Keratinocyte (primary cell): ENCODE results near the gene FHOD3. TPM values are rescaled to one million over a fixed set of nuclear protein-coding genes. Genes with fewer than 3 reads are reported as not detected.

ENCODE experiments used
- DNase-seq: peaks from one replicate; pipeline ENCODE4 v3.0.0-alpha.2; 2011; ENCODE audit warnings: low read depth, missing footprints, low spot score
- FAIRE-seq: peaks from 2 replicates; lab custom pipeline; 2011; peaks lifted over from hg19 to GRCh38; lab: Jason Lieb, UNC
- H2AFZ ChIP-seq: 2 replicates; pipeline ENCODE4 v1.6.0; 2012; ENCODE audit warnings: low read length, control low read depth, inconsistent platforms; ENCODE audit not compliant: control insufficient read depth
- H3K27ac ChIP-seq: 2 replicates; pipeline ENCODE4 v1.5.1; 2011; ENCODE audit warnings: low read length; ENCODE audit not compliant: control insufficient read depth, insufficient read depth
- H3K27me3 ChIP-seq: 3 replicates; pipeline ENCODE4 v1.6.0; 2011; ENCODE audit warnings: low read length; ENCODE audit not compliant: control insufficient read depth, insufficient read depth; ENCODE audit errors: extremely low read depth
- H3K36me3 ChIP-seq, 2 experiments: 2 replicates in 1 of 2; 3 replicates in 1 of 2; pipeline ENCODE4 v1.5.1; 2011; ENCODE audit warnings: low read length in 2 of 2, mild to moderate bottlenecking in 1 of 2; ENCODE audit not compliant: control insufficient read depth in 2 of 2, insufficient read depth in 2 of 2; ENCODE audit errors: extremely low read depth in 1 of 2
- H3K4me1 ChIP-seq: 3 replicates; pipeline ENCODE4 v1.5.1; 2011; ENCODE audit warnings: low read length; ENCODE audit not compliant: control insufficient read depth, insufficient read depth; ENCODE audit errors: extremely low read depth
- H3K4me2 ChIP-seq: 3 replicates; pipeline ENCODE4 v1.6.0; 2011; ENCODE audit warnings: low read depth, low read length; ENCODE audit not compliant: control insufficient read depth, insufficient read depth; ENCODE audit errors: extremely low read depth
- H3K4me3 ChIP-seq, 3 experiments: fragments of 200-600 bp in 1 of 3; sonication (generic) in 1 of 3; 2 replicates in 2 of 3; 3 replicates in 1 of 3; pipeline ENCODE4 v1.5.1; 2011 to 2016; ENCODE audit warnings: low read length in 3 of 3, mild to moderate bottlenecking in 3 of 3, control low read depth in 2 of 3, inconsistent platforms in 1 of 3, low read depth in 1 of 3, mixed read lengths in 1 of 3, mixed run types in 1 of 3, moderate library complexity in 1 of 3; ENCODE audit not compliant: control insufficient read depth in 2 of 3, insufficient read depth in 2 of 3; ENCODE audit errors: extremely low read depth in 1 of 3
- H3K79me2 ChIP-seq: 2 replicates; pipeline ENCODE4 v1.6.0; 2012; ENCODE audit warnings: low read length; ENCODE audit not compliant: control insufficient read depth, insufficient read depth
- H3K9ac ChIP-seq: 3 replicates; pipeline ENCODE4 v1.6.0; 2011; ENCODE audit warnings: low read length; ENCODE audit not compliant: control insufficient read depth, insufficient read depth; ENCODE audit errors: extremely low read depth
- H3K9me1 ChIP-seq: 3 replicates; pipeline ENCODE4 v1.6.0; 2011; ENCODE audit warnings: low read length; ENCODE audit not compliant: control insufficient read depth, insufficient read depth; ENCODE audit errors: extremely low read depth
- H3K9me3 ChIP-seq: 2 replicates; pipeline ENCODE4 v1.5.1; 2012; ENCODE audit warnings: low read depth, low read length; ENCODE audit not compliant: control insufficient read depth
- H4K20me1 ChIP-seq: 3 replicates; pipeline ENCODE4 v1.6.0; 2011; ENCODE audit warnings: low read length; ENCODE audit not compliant: control insufficient read depth, insufficient read depth; ENCODE audit errors: extremely low read depth
- EZH2 ChIP-seq: IDR thresholded peaks from one replicate; pipeline ENCODE4 v1.6.1; 2012; ENCODE audit warnings: inconsistent platforms, mild to moderate bottlenecking, low read length, moderate library complexity
- dilution Hi-C: fragments of 300-500 bp; cut with MboI; formaldehyde crosslinking; loops from one replicate; pipeline ENCODE4 v1.7.0; 2020; ENCODE audit warnings: low sequenced_read_pairs; ENCODE audit not compliant: extremely low pct_ligation_motif_present
- polyA plus RNA-seq, 5 experiments: library from polyadenylated mRNA; depleted of rRNA in 3 of 5; stranded (reverse) in 3 of 5; stranded (forward) in 1 of 5; unstranded in 1 of 5; fragments of >200 nt; gene quantifications; 1 replicate in 1 of 5; 2 replicates in 3 of 5; 3 replicates in 1 of 5; pipeline versions ENCODE4 v1.2.1 to v1.2.3, GENCODE V29; 2011 to 2012; ENCODE audit warnings: missing spikeins in 2 of 5, low read depth in 1 of 5, low replicate concordance in 1 of 5
- TF ChIP-seq, protein P1 (sequence below), 3 experiments: IDR thresholded peaks in 1 of 3; conservative IDR thresholded peaks in 1 of 3; optimal IDR thresholded peaks in 1 of 3; 2 replicates in 2 of 3; 3 replicates in 1 of 3; pipeline versions ENCODE3 to v1.5.1; 2011; ENCODE audit warnings: low read length in 3 of 3, mild to moderate bottlenecking in 3 of 3, moderate library complexity in 2 of 3, control low read depth in 1 of 3, inconsistent platforms in 1 of 3; ENCODE audit not compliant: insufficient read depth in 2 of 3; ENCODE audit errors: extremely low read depth in 1 of 3

FHOD3 gene
- polyA plus RNA-seq, 1 donor (not counting 4 experiments of a cell fraction or from before 2014, with no cell fraction given): 7.7 TPM

DNA sequence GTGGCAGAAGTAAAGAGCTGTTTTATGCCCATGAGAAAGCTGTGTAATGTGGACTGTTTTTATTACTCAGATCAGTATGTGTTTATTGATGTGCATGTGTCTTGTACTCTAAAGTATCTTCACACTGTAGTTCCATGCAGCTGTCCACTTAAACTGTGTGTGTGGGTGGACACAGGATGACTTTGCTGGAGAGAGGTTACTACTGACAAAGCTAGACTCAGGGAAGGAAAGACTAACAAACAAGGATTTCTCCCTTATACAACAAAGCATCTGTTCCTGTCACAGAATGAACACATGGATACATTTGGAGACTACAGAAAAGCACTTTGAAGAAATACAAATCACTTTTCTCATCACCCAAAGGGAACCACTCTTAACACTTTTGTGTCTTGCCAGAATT is 10.0 kb downstream of the FHOD3 start:
- Histone ChIP-seq H3K4me2 (no peak overlapping the region), H4K20me1 (no peaks in the 10 kb centered on the region), H3K27ac (no peak overlapping the region), H3K4me3 (no peak overlapping the region), H3K4me1 (peaks cover 42% of the 10 kb centered on the region), H2AFZ (no peak overlapping the region), H3K79me2 (peaks cover 3% of the 10 kb centered on the region), H3K36me3 (no peaks in the 10 kb centered on the region), H3K9me3 (no peaks in the 10 kb centered on the region), H3K27me3 (no peaks in the 10 kb centered on the region), H3K9ac (no peak overlapping the region), H3K9me1 (no peaks in the 10 kb centered on the region)
- DNase-seq (no peak), FAIRE-seq (no peak)
- dilution Hi-C loops: no loop called here
- no peak for TF ChIP-seq EZH2
- TF ChIP-seq, protein P1, sequence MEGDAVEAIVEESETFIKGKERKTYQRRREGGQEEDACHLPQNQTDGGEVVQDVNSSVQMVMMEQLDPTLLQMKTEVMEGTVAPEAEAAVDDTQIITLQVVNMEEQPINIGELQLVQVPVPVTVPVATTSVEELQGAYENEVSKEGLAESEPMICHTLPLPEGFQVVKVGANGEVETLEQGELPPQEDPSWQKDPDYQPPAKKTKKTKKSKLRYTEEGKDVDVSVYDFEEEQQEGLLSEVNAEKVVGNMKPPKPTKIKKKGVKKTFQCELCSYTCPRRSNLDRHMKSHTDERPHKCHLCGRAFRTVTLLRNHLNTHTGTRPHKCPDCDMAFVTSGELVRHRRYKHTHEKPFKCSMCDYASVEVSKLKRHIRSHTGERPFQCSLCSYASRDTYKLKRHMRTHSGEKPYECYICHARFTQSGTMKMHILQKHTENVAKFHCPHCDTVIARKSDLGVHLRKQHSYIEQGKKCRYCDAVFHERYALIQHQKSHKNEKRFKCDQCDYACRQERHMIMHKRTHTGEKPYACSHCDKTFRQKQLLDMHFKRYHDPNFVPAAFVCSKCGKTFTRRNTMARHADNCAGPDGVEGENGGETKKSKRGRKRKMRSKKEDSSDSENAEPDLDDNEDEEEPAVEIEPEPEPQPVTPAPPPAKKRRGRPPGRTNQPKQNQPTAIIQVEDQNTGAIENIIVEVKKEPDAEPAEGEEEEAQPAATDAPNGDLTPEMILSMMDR (optimal IDR thresholded peaks at IDR 0.05 in 1 of 3, IDR thresholded peaks at IDR 0.05 in 1 of 3, conservative IDR thresholded peaks at IDR 0.05 in 1 of 3; ENCODE audit: extremely low read depth in 1 of 3, insufficient read depth in 2 of 3, low read length in 3 of 3): no peak

DNA sequence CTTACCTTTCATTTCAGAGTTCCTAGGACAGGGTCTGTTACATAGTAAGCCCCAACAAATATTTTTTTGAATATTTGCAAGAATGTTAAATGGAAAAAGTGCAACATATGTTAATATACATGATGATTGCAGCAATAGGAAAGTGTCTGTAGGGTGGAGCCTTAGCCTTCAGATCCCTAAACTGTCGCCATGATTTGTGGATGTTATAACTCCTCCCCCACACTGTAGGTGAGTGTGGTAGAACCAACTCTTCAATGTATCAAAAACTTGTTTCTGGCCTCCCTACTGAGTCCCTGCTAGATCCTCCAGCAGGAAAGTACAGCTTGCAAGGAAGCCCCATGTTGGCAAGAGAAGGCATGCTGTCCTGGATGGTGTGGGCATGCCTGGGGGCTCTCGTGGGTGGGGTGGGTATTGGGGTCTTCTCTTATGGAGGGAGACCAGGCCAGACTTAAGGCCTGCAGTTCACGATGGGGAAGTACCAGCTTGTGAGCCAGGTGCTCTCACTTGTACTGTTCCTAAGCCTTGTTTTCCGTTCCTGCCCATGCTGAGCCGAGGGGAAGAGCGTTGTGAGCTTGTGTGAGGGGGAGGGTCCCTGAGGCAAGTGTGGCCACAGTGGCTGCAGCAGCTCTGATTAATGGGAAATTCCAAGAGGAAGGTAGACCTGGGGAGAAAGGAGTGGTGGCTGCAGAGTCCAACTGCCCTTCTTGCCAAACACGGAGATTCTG is 11.4 kb downstream of the FHOD3 start:
- Histone ChIP-seq H3K27ac (peak overlapping the region; percentile 82), H4K20me1 (no peaks in the 10 kb centered on the region), H3K36me3 (no peaks in the 10 kb centered on the region), H3K9me1 (no peaks in the 10 kb centered on the region), H3K4me1 (peaks cover 38% of the 10 kb centered on the region), H3K9me3 (no peaks in the 10 kb centered on the region), H2AFZ (peak overlapping the region; percentile 67), H3K27me3 (no peaks in the 10 kb centered on the region), H3K9ac (peak overlapping the region; percentile 53), H3K4me2 (peak overlapping the region; percentile 70), H3K4me3 (peak overlapping the region in 1 of 3 experiments; percentile 34), H3K79me2 (peaks cover 3% of the 10 kb centered on the region)
- FAIRE-seq (no peak), DNase-seq (no peak)
- TF ChIP-seq EZH2: no peak
- TF ChIP-seq, protein P1 (optimal IDR thresholded peaks at IDR 0.05 in 1 of 3, IDR thresholded peaks at IDR 0.05 in 1 of 3, conservative IDR thresholded peaks at IDR 0.05 in 1 of 3; ENCODE audit: extremely low read depth in 1 of 3, insufficient read depth in 2 of 3, low read length in 3 of 3): no peak
- dilution Hi-C loops: no loop called here
